HepG2 (cell line): ENCODE results near the gene HOXC5.

Experiments
- BHLHE40 ChIP-seq: IDR thresholded peaks from 2 replicates; pipeline ENCODE4 v1.6.1; 2011; ENCODE audit warnings: low read length, improper control_type of control experiment
- MAFK ChIP-seq, 2 experiments: IDR thresholded peaks in 1 of 2; conservative IDR thresholded peaks in 1 of 2; 2 replicates each; pipeline ENCODE4 v1.6.1; 2011; ENCODE audit warnings: improper control_type of control experiment in 2 of 2, low read length in 2 of 2
- TBX2 ChIP-seq: sonication (generic); formaldehyde crosslinking; IDR thresholded peaks from 2 replicates; pipeline ENCODE4 v1.5.0; 2020; ENCODE audit warnings: missing genetic modification reagents, mild to moderate bottlenecking, borderline replicate concordance

DNA sequence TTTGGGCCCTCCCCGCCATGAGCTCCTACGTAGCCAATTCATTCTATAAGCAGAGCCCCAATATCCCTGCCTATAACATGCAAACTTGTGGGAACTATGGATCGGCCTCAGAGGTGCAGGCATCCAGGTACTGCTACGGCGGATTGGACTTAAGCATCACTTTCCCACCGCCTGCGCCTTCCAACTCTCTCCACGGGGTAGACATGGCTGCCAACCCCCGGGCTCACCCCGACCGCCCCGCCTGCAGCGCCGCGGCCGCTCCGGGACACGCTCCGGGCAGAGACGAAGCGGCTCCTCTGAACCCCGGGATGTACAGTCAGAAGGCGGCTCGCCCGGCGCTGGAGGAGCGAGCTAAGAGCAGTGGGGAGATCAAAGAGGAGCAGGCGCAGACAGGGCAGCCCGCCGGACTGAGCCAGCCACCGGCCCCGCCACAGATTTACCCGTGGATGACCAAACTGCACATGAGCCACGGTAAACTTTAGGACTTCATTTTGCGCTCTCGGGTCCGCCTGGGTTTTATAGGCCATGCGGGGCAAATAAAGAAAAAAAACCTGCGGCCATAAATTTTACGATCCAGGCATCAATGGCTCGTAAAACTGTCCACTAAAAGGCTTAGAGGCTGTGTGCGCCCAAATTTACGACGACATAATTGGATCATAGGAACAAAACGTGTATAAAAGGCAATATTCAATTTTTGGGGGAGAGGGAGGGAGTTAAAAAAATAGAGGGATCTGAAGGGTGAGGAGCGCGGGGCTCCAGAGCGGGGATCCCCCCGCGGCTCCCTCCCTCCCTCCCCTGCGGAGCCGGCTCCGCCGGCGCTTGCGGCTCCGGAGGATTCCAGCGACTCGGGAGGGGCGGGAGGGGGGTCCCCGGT, 493 bp downstream of the HOXC5 start:
- no peak for TF ChIP-seq MAFK (conservative IDR thresholded peaks at IDR 0.05 in 1 of 2, IDR thresholded peaks at IDR 0.05 in 1 of 2; ENCODE audit: low read length in 2 of 2)
- TF ChIP-seq TBX2 = no peak
- no peak for TF ChIP-seq BHLHE40
